Left forelimb (tissue), 1 donor: ENCODE measurements around the gene CYP4F22.
A peak's percentile ranks its signal among the peaks of the same experiment; 100 is the strongest.

Source experiments
- DNase-seq: peaks from one replicate; pipeline ENCODE4 v3.0.0-alpha.2; 2018; ENCODE audit warnings: low spot score

Gene CYP4F22

GRCh38 chr19:15536350-15536749, 28.0 kb downstream of the CYP4F22 start:
- no peak for DNase-seq

DNA sequence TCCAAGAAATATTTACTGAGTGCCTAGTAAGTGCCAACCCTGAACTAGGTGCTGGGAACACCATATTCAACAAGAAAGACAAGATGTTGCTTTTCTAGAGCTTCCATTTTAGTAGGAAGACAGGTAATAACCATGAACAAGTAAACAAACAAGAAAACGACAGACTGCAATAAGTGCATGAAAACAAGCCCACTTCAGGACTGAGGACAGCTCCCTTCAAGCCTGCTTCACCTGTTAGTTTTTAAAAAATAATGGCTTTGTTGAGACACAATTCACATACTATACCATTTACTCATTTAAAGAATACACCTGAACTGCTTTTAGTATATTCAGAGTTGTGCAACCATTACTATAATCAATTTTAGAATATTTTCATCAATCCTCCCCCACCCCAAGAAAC, 30.4 kb downstream of the CYP4F22 start:
- no peak for DNase-seq

- no peak for DNase-seq
These were observed 31.3 kb downstream of the CYP4F22 start for GRCh38 chr19:15539638-15540037.

GRCh38 chr19:15540435-15540834, 32.1 kb downstream of the CYP4F22 start:
- no peak for DNase-seq

DNA sequence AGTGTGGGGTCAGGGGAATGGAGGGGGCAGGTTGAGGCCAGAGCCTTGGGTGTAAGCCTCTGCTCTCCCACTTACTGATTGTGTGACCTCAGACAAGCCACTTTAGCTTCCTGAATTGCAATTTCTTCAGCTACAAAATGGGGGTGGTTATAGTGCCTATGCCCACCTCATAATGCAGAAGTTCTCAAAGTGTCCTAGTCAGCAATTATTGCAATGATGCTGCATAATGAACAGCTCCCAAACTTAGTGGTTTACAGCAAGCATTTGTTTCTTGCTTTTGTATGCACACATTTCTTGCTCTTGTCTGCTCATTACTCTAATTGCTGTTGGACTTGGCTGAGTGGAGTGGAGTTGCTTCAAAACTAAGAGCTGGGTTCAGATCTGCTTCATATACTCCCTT, 36.0 kb downstream of the CYP4F22 start:
- no peak for DNase-seq

DNA sequence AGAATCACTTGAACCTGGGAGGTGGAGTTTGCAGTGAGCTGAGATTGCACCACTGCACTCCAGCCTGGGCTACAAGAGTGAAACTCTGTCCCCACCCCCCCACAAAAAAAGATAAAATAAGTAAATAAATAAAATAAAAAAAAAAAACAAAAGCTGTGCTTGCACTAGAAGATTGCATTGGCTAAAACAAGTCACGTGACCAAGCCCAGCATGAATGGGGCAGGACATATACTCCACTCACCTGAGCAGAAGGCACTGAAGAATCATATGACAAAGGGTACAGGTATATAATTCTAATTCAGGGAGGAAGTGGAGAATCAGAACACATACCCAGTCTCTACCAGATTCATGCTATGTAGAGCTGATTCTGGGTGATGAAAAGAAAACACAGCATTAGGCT, 36.6 kb downstream of the CYP4F22 start:
- no peak for DNase-seq

GRCh38 chr19:15548648-15549047, 40.3 kb downstream of the CYP4F22 start:
- no peak for DNase-seq

DNA sequence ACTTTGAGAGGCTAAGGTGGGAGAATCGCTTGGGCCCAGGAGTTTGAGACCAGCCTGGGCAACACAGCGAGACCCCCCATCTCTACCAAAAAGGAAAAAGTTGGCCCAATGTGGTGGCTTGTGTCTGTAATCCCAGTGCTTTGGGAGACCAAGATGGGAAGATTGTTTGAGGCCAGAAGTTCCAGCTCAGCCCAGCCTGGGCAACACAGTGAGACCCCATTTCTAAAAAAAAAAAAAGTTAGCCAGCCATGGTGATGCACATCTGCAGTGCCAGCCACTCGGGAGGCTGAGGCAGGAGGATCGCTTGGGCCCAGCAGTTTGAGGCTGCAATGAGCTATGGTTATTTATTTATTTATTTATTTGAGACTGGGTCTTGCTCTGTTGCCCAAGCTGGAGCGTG, 41.3 kb downstream of the CYP4F22 start:
- DNase-seq: no peak

DNA sequence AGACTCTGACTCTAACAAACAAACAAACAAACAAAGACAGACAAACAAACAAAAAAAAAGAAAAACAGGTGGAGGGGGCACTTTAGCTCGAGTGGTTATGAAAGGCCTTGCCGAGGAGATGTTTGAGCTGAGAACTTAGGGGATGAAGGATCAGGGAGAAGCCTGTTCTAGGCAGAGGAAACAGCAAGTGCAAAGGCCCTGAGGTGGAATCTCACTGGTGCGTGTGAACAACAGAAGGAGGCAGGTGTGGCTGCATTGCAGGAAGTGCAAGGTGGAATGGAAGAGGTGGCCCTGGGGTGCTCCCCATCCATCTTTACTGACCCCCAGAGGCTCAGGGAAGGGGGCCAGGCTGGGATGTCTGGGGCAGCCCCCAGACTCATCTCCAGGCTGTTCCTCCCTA, 41.9 kb downstream of the CYP4F22 start:
- DNase-seq: no peak

DNA sequence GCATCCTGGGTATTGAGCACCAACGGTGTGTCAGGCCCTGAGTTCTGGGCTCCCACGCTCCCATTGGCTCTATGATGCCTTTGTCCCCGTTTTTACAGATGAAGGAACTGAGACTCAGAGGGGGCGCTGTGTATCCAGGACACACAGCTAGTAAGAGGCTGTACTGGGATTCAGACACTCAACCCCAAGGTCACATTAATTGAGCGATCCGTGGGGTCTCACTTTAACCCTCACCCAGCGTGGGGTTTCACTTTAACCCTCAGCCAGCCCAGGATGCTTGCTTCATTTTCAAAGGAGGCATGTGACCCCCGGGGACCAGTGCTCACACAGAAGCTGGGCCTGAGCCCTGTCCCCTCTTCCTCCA, 42.6 kb downstream of the CYP4F22 start:
- DNase-seq: no peak

DNA sequence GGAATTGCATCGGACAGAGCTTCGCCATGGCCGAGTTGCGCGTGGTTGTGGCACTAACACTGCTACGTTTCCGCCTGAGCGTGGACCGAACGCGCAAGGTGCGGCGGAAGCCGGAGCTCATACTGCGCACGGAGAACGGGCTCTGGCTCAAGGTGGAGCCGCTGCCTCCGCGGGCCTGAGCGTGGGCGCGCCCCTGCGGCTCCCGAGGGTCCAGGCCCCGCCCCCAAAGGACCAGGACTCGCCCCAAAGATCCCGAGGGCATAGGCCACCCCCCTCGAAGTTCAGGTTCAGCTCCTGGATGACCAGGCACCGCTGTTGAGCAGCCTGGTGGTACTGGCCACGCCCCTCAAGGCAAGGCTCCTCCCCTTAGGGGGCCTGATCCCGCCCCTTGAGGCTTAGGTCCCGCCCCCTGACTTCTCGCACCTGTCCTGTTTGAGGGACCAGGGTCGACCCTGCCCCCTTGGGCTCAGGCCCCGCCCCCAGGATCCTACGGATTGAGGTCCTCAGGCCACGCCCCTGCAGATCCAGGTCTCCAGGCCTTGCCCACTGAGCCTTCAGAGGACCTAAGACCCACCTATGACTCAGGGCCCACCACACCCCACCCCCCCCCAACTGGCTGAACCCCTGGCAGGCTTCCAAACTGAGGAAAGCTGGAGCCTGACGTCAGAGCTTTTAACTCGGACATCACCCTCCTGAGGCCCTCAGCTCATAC, 43.1 kb downstream of the CYP4F22 start:
- no peak for DNase-seq

DNA sequence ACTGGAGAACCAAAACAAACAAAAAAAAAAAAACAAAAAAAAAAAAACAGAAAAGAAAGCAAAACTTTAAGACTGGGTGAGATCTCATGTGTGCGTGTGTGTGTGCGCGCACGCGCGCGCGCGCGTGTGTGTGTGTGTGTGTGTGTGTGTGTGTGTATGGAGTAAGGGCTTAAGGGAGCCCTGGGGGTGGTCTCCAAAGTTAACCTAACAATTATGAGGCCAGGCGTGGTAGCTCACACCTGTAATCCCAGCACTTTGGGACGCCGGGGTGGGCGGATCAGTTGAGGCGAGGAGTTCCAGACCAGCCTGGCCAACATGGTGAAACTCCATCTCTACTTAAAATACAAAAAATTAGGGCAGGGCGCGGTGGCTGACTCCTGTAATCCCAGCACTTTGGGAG, 46.7 kb downstream of the CYP4F22 start:
- DNase-seq: no peak

- DNase-seq: peak; percentile 87
These were observed 47.7 kb downstream of the CYP4F22 start for GRCh38 chr19:15555759-15556633.

GRCh38 chr19:15556634-15557181, 48.4 kb downstream of the CYP4F22 start:
- DNase-seq: no peak

- no peak for DNase-seq
These were observed 48.9 kb downstream of the CYP4F22 start for GRCh38 chr19:15557223-15557622.

DNA sequence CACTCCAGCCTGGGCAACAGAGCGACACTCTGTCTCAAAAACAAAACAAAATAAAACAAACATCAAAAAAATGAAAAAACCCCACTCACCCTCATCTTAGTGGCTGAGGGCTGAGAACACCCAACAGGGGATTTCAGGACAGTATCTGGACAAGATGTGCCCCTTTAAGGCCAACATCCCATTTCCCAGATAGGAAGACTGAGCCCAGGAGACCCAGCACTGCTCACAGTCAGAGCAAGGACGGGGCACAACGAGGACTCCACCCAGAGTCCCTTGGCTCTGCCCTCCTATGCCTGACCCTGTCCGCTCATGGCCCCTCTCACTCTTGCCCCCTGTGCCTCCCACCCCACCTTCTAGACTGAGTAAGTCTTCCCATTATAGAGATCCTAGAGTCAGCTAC, 53.8 kb downstream of the CYP4F22 start:
- no peak for DNase-seq

DNA sequence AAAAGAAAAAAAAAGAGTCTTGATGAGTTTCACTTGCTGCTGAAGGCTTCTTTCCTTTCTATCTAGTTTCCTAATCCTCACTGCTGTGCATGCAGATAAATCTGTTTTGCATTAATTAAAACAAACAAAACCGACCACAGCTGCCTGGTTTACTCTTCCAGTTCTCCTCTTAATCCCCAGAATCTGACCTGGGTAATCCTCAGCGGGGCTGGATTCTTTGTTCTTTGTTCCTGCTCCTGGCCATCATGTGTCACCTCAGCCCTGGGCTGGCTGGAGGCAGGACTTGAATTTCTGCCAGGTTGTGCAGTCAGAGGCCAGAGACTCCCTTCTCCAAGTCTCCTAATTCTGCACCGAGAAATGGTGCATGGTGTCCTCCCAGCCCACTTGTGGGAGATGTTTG, 54.5 kb downstream of the CYP4F22 start:
- DNase-seq: no peak

DNA sequence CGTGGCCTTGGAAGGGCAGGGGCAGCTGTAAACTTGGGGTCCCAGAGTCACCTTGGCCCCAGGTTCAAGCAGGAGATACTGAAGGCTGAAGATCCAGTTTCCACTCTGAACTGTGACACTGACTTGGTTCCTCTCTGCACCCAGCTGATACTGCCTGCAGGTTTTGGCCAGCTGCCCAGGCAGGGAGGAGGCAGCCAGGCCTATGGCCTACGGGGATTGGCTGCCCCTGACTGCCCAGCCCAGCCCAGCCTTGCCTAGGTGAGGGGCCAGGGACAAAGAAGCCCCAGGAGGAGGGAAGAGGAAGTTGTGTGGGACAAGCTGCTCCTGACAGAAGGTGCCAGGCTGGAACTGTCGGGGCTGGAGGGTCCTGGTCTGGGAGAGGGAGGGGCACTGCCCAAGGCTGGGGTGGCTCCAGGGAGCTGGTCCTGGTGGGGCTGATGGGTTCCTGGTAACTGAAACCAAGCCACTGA, 55.0 kb downstream of the CYP4F22 start:
- no peak for DNase-seq

DNA sequence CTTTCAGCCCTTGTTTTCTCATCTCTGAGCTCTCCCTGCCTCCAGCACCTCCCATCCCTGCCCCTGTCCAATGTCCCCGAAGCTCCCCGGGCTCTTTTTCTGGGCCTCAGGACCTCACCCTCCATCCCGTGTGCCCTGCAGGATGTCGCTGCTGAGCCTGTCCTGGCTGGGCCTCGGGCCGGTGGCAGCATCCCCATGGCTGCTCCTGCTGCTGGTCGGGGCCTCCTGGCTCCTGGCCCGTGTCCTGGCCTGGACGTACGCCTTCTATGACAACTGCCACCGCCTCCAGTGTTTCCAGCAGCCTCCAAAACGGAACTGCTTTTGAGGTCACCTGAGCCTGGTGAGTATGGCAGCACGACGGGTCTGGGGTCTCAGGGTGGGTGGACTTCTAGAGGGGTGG, 55.6 kb downstream of the CYP4F22 start:
- DNase-seq: no peak

- DNase-seq: no peak
These were observed 56.3 kb downstream of the CYP4F22 start for GRCh38 chr19:15564534-15565168.

DNA sequence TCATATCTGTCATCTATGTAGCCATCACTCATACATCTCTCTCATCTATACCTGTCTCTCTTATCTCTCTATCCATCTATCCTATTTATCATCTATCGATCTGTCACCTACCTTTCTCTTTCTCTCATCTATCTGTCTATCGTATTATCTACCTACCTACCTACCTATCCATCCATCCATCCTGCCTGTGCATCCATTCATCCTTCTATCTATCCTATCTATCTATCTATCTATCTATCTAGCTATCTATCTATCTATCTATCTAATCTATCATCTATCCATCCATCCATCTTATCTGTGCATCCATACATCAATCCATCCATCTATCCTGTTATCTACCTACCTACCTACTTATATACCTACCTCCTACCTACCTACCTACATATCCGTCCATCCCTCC, 62.1 kb downstream of the CYP4F22 start:
- no peak for DNase-seq

- DNase-seq: no peak
These were observed 67.1 kb downstream of the CYP4F22 start for GRCh38 chr19:15575406-15575805.
